HG02852 (cell line): ENCODE results near the gene HSF4.

Experiments
- ATAC-seq: cut with Tn5 transposase; IDR thresholded peaks from one replicate; pipeline ENCODE4 v1.9.1; 2021; ENCODE audit warnings: mild to moderate bottlenecking, moderate library complexity; ENCODE audit not compliant: unreplicated experiment

Gene HSF4

GRCh38 chr16:67166598-67167168 is 2.1 kb downstream of the HSF4 start:
- no peak for ATAC-seq

GRCh38 chr16:67167588-67167987 is 3.0 kb downstream of the HSF4 start:
- ATAC-seq = no peak

GRCh38 chr16:67169011-67169451 is 4.5 kb downstream of the HSF4 start:
- no peak for ATAC-seq

- no peak for ATAC-seq
These were observed 5.2 kb downstream of the HSF4 start for GRCh38 chr16:67169642-67170167.

GRCh38 chr16:67170168-67170948 is 5.8 kb downstream of the HSF4 start, which contains the start of gene NOL3:
TSS of gene NOL3 (plus strand) at chr16:67170538.
- peak; percentile 38 for ATAC-seq

- no peak for ATAC-seq
These were observed 6.6 kb downstream of the HSF4 start for GRCh38 chr16:67170949-67171649.

- no peak for ATAC-seq
These were observed 8.8 kb downstream of the HSF4 start for GRCh38 chr16:67173323-67173722.

GRCh38 chr16:67173808-67174705 is 9.5 kb downstream of the HSF4 start:
- ATAC-seq = peak; percentile 46

- no peak for ATAC-seq
These were observed 10.2 kb downstream of the HSF4 start for GRCh38 chr16:67174706-67175231.

GRCh38 chr16:67176662-67177061 is 12.1 kb downstream of the HSF4 start:
- ATAC-seq = no peak

- no peak for ATAC-seq
These were observed 13.5 kb downstream of the HSF4 start for GRCh38 chr16:67177743-67178699.

GRCh38 chr16:67179421-67180080 is 15.0 kb downstream of the HSF4 start:
- no peak for ATAC-seq

GRCh38 chr16:67180166-67180565 is 15.6 kb downstream of the HSF4 start:
- no peak for ATAC-seq

- no peak for ATAC-seq
These were observed 16.8 kb downstream of the HSF4 start for GRCh38 chr16:67181346-67181745.

- no peak for ATAC-seq
These were observed 17.7 kb downstream of the HSF4 start for GRCh38 chr16:67182288-67182687.

- no peak for ATAC-seq
These were observed 18.7 kb downstream of the HSF4 start for GRCh38 chr16:67183284-67183626.

- ATAC-seq = peak; percentile 95
These were observed 19.3 kb downstream of the HSF4 start, which contains the start of gene MATCAP1 for GRCh38 chr16:67183627-67184452. TSS of gene MATCAP1 (minus strand) at chr16:67183963. CDS start at chr16:67180610, 3,353 bp downstream.
